GM19328 (cell line): ENCODE results near the gene PTBP2.

Experiments
- ATAC-seq: cut with Tn5 transposase; IDR thresholded peaks from one replicate; pipeline ENCODE4 v1.9.1; 2021; ENCODE audit warnings: mild to moderate bottlenecking, moderate library complexity; ENCODE audit not compliant: unreplicated experiment

The PTBP2 gene

GRCh38 chr1:96820107-96820506, 98.5 kb downstream of the PTBP2 start:
- ATAC-seq: no peak

- ATAC-seq: no peak
Measured at GRCh38 chr1:96820671-96821070, 99.1 kb downstream of the PTBP2 start.

GRCh38 chr1:96825231-96825630, 103.6 kb downstream of the PTBP2 start:
- ATAC-seq: no peak

- ATAC-seq: no peak
Measured at GRCh38 chr1:96825950-96826576, 104.5 kb downstream of the PTBP2 start.

DNA sequence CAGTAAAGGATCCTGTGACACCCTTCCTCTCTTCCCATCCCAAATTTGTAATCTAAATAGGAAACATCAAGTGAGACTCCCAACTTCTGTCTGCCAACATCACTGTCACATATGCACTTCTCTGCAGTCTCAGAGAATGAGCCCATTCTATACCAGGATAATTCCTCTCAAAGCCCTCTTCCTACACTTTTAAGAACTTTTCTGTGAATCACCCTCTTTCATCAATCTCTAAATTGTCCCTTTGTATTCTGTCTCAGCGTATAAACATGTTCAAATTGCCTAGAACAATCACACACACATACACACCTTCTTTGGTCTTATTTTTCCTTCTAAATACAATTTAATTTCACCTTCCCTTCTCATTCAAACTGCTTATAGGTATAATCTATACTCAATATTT, 111.8 kb downstream of the PTBP2 start:
- no peak for ATAC-seq

- no peak for ATAC-seq
Measured at GRCh38 chr1:96834986-96835385, 113.4 kb downstream of the PTBP2 start.

GRCh38 chr1:96837057-96837780, 115.6 kb downstream of the PTBP2 start:
- ATAC-seq: no peak

GRCh38 chr1:96837781-96838216, 116.2 kb downstream of the PTBP2 start:
- no peak for ATAC-seq

DNA sequence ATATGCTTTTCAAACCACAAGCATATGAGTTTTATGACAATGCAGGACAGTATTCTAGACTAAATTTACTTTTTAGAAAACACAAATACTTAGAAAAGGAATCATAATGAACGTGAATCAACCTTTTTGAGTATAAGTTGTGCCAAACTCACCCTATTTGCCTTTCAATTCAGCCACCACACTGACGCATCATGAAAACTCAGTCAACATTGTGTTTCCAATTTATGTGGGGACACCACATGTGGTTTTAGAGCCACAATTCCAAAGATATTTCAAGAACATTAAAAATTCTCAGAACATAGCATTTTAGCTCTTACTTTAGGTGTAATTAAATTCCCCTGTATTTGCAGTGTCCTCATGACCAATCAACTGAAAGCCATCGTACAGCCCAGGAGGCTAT, 118.8 kb downstream of the PTBP2 start:
- ATAC-seq: no peak

- no peak for ATAC-seq
Measured at GRCh38 chr1:96842215-96842614, 120.6 kb downstream of the PTBP2 start.

DNA sequence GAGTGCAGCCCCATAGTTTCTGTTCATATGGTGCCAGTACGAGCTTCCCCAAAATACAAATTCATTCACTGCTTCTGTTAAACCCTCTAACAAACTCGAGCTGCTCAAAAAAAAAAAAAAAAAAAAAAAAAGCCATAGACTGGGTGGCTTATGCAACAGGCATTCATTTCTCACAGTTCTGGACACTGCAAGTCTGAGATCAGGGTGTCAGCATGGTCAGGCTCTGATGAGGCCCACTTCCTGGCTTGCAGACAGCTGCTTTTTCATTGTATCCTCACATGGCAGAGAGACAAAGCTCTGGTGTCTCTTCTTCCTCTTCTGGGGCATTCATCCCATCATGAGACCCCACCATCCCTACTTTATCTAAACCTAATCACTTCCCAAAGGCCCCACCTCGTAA, 121.6 kb downstream of the PTBP2 start:
- ATAC-seq: no peak

DNA sequence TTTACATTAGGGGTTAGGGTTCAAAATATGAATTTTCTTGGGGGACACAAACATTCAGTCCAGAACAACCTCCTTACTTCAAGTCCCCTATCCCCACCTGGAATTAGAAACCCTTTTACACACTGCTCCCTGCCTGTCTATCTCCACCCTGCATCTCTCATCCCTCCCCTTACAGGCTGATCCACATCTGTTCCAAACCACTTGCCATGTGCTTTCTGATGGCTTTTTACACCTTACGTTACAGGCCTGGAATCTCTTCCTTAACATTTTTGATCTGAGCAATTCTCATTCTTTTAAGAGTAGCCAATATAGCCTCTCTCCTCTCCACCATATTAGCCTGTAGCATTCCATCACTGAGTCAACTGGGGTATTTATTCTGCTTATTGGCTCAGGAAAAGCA, 122.0 kb downstream of the PTBP2 start:
- no peak for ATAC-seq

- peak; percentile 87 for ATAC-seq
Measured at GRCh38 chr1:96845464-96845863, 123.9 kb downstream of the PTBP2 start.

GRCh38 chr1:96861836-96862235, 140.3 kb downstream of the PTBP2 start:
- no peak for ATAC-seq

DNA sequence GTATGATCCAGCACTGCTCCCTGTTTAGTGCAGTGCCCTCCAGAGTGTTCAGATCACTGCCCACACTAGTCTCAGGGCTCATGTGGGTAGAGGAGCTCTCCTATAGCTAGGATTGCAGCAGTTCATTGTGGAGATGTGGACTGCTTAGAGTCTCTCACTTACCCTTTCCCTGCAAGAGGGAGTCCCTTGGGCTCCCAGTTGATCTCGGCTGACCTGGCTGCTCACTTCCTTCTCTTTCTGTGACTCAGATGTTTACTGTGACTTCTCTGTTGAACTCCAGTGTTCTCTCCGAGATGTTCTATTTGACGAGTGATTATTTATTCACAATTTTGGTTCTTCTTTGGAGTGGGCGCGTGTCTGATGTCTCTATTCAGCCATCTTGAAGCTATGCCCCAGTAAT, 141.9 kb downstream of the PTBP2 start:
- no peak for ATAC-seq
